ENCODE results near the gene PRAC1.

The PRAC1 gene

DNA sequence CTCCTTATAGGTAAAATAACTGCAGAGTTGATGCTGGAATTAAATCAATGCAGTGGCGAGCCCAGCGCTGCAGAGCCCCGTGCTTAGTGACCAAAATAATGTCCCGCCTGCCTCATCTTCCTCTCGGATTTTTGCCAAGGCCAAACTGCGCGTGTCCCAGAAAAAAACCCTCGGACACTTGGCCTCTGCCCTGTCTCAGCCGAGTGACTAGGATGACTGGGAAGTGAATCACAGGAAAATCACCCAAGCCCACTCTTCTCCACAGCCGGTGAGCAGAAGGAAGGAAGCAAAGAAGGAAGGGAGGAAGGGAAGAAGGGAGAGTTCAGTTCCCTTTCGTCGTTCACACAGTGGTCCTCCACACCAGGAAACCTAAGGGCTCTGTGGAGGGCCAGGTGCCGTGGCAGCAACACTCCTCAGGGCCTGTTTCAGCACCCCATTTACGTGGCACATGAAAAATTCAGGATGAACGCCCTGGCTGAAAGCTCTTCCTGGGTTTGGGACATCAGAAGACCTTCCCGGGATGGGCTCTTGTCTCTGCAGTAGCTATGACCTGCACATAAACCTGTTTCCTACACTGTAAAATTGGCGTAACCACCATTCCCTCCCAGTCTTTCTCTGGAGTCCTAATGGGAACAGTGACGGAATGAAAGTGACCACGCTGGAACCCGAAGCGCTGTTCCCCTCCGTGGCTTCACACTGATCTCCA, 31.6 kb upstream of the PRAC1 start:
- TF ChIP-seq TAF1 (IDR thresholded peaks at IDR 0.05; ENCODE audit: borderline replicate concordance, low read depth, low read length) = no peak
- no peak for TF ChIP-seq POLR2AphosphoS5 (IDR thresholded peaks at IDR 0.05; ENCODE audit: low read depth, low read length)
- no peak for TF ChIP-seq POLR2A (IDR thresholded peaks at IDR 0.05; ENCODE audit: low read depth, low read length)
- DNase-seq (ENCODE audit: insufficient read length) (no peak), FAIRE-seq (no peak)

DNA sequence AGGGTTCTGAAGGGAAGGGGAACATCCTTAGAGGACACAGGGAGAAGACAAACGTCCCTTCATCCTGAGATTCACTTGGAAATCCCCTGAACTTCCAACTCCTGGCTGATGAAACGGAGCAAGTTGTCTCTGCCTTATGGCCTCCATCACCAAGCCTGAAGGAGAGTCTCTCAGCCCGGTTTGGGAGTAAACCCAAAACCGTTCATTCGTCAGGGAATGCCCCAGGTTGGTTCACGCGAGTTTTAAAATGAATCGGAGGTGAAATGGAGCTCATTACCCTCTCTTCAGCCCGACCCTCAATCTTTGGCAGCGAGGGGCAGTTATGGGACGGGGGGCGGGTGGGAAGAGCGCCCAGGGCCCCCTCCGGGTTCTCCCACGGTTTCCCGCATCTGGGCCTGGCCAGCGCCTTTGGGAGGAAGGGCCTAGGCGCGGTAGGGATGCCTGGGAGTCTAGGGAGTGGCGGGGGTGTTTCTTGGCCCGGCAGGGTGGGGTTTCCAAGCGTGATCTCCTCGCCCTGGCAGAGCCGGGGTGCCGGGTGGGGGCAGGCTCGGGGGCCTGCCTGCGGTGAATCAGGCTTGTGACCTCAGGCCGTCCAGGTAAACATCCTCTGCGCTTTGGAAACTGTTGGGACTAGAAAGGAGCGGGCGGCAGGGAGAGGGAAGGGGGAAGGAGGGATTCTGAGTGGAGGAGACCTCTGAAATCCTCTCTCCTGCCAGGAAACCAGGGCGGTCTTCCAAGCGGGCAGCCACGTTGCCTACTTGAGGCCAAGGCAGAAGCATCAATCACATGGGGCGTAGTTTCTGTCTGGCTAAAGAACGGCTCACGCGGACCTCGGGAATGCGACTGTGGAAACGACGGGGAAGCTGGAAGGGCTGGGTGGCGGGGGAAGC, 30.3 kb upstream of the PRAC1 start:
- TF ChIP-seq POLR2AphosphoS5 (IDR thresholded peaks at IDR 0.05; ENCODE audit: low read depth, low read length) (no peak), TAF1 (IDR thresholded peaks at IDR 0.05; ENCODE audit: borderline replicate concordance, low read depth, low read length) (no peak), POLR2A (IDR thresholded peaks at IDR 0.05; ENCODE audit: low read depth, low read length) (no peak)
- FAIRE-seq (no peak), DNase-seq (ENCODE audit: insufficient read length) (no peak)

DNA sequence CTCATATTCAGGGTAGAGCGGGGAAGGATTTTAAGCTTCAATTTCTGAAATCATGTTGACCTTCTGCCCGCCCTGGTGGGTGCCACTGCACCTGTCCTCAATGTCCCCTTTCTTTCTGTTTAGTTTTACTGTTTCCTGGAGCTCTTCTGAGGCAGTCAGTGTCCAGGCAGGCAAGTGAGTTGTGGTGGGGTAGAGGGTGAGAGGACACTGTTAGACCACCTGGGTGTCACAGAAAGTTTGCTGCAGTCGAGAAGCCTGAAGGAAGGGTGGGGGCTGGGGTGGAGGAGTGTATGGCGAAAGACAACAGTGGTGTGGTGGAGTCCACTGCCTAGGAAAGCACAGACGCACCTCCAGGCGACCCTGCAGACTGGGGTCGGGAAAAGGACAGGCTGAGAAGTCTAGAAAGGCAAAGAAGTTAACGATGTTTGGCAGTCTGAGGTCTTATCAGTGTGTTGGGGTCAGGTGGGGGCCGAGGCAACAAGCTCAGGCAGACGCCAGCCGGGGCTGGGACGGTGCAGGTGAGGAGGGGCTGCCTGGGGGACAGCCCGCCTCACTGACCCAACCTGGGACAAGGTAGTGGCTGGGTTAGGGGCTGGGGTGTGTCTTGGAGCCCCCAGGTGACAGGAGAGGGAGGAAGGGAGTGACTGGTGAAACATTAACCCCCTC, 29.5 kb upstream of the PRAC1 start:
- no peak for TF ChIP-seq POLR2AphosphoS5 (IDR thresholded peaks at IDR 0.05; ENCODE audit: low read depth, low read length)
- FAIRE-seq = no peak
- no peak for DNase-seq (ENCODE audit: insufficient read length)

DNA sequence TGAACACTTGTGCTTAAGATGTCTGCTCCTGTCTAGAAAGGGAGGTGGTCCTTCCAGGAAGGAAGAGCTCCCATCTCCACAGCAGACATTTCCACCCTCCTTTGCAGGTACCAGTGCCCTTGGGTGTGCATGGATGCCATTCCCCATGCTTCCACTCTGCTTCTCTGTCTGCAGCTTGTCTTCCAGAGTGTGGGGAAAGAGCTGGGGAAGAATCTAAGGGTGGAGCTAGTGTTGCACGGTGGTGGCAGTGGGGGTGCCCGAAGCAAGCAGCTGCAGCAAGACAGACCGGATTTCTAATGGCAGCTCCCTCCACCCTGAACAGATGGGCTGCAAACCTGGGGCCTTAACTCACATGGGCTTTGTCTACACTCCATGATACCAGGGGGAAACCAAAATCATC, 28.9 kb upstream of the PRAC1 start:
- DNase-seq (ENCODE audit: insufficient read length) (no peak), FAIRE-seq (no peak)
- TF ChIP-seq TAF1 (IDR thresholded peaks at IDR 0.05; ENCODE audit: borderline replicate concordance, low read depth, low read length) = no peak
- no peak for TF ChIP-seq POLR2A (IDR thresholded peaks at IDR 0.05; ENCODE audit: low read depth, low read length)
- TF ChIP-seq POLR2AphosphoS5 (IDR thresholded peaks at IDR 0.05; ENCODE audit: low read depth, low read length) = no peak

DNA sequence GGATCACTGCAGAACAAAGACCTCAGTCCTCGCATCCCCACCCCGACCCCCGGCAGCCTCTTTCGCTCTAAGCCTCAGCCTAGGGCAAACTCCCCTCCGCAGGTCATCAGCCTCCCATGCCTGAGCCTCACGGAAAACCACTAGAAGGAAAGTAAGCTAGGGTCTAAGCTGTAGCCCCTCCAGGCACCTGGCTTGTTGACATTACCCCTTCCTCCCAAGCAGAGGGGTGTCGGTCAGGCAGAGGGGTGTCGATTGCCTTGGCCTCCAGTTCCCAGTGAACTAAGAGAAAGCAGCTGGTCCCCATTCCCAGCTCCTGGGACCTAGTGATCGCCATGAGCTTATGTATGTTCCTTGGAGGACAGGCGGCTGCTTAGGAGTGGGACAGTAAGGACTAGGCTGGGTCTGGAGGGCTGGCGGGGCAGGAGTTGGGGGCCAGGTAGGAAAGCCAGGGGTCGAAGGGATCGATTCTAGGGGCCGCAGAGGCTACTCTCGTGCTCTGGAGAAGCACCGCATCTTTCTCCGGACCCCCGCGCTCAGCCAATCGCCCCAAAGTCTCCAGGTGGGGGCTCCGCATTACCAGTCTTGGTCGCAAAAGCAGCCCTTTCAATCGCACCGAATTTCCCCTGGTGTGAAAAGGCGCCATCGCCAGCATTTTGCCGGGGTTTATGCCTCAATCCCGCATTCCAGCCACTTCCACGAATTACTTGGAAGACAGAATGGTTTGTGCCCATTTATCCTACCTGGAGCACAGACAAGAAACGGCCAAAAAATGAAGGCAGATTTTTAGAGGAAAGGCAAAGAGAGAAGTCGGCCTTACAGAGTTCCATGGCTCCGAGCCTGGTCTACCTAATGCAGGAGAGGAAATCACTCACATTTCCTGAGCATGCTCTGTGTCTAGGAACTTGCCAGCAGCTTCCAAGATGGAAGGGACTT, 27.6 kb upstream of the PRAC1 start:
- TF ChIP-seq POLR2AphosphoS5 (IDR thresholded peaks at IDR 0.05; ENCODE audit: low read depth, low read length) (no peak), POLR2A (IDR thresholded peaks at IDR 0.05; ENCODE audit: low read depth, low read length) (no peak), TAF1 (IDR thresholded peaks at IDR 0.05; ENCODE audit: borderline replicate concordance, low read depth, low read length) (no peak)
- DNase-seq (ENCODE audit: insufficient read length) (no peak), FAIRE-seq (no peak)

DNA sequence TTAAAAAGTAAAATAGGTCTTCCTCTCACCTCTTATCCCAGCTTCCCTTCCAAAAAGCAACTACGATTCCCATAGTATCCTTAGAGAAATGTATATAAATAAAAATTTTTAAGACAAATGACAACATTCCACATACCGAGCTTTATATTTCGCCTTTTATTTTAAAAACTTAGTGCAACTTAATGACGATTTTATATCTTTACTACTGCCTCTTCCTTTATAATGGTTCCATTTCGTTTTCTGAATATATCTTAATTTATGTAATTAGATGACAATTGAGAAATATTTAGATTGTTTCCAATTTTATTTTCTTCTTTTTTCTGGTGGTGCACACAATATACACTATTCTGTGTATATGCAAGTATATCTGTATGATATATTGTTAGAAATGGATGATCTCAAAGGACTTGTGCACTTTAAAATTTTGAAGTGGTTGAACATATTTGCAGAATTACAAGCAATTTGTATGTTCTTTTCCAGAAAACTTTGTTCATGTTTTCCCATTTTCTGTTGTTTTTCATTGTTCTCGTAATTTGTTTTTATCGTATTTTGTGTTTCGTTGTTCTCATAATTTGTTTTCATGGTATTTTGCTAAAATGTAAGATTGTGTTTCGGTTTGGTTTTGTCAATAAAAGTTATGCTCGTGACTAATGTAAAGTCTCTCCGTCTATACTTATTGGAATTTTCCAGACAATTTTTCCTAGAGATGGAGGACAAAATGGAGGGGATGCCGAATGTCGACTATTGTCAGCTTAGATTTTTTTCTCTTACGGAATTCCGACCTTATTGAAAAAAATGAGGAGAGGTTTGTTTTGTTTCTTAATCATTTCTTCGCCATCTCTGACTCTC, 26.6 kb upstream of the PRAC1 start:
- no peak for DNase-seq (ENCODE audit: insufficient read length)

DNA sequence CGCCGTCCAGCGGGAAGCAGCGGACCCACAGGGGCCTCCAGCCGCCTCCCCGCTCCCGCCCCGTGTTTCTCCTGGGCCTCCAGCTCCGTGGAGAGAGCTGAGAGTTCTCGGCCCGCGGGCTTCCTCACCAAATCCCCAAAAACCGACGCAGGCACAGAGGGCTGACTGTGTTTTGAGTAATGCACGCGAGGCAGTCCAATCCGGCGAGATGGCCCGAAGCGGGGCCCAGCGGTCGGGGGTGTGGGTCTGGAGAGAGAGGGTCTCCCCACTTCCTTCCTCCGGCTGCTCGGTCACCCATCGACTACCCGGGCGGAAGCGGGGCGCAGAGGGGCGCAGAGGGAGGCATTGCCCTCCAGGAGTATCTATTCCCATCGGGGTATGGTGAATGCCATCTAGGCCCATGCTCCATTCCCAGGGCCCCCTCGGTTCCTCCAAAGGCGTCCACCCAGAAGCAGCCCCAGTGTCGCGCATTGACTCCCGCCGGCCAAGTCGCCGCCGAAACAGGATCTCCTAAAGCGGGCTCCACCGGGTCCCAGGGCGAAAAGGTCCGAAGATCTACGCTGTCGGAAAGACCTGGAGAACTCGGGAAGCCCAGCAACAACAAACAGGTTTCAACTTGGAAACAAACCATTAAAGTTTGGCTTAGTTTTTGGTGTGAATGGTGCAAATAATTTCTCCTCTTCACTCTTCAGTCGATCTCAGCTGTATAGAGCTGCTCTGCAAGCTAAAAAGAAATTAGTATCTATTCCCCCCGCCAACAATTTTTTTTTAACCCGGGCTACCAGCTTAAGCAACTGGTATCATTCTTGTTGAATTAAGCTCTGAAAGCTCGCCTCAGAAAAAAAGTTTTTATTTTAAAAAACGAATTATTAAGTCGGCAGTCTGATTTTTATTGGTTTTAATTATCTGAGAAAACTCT, 25.4 kb upstream of the PRAC1 start:
- no peak for FAIRE-seq
- DNase-seq (ENCODE audit: insufficient read length) = no peak
- TF ChIP-seq POLR2A (IDR thresholded peaks at IDR 0.05; ENCODE audit: low read depth, low read length) (no peak), POLR2AphosphoS5 (IDR thresholded peaks at IDR 0.05; ENCODE audit: low read depth, low read length) (no peak), TAF1 (IDR thresholded peaks at IDR 0.05; ENCODE audit: borderline replicate concordance, low read depth, low read length) (no peak)

More for the DNA sequence above, 26.6 kb upstream of the PRAC1 start:
- FAIRE-seq = no peak
- no peak for TF ChIP-seq TAF1 (IDR thresholded peaks at IDR 0.05; ENCODE audit: borderline replicate concordance, low read depth, low read length)
- no peak for TF ChIP-seq POLR2AphosphoS5 (IDR thresholded peaks at IDR 0.05; ENCODE audit: low read depth, low read length)
- TF ChIP-seq POLR2A (IDR thresholded peaks at IDR 0.05; ENCODE audit: low read depth, low read length) = no peak

DNA sequence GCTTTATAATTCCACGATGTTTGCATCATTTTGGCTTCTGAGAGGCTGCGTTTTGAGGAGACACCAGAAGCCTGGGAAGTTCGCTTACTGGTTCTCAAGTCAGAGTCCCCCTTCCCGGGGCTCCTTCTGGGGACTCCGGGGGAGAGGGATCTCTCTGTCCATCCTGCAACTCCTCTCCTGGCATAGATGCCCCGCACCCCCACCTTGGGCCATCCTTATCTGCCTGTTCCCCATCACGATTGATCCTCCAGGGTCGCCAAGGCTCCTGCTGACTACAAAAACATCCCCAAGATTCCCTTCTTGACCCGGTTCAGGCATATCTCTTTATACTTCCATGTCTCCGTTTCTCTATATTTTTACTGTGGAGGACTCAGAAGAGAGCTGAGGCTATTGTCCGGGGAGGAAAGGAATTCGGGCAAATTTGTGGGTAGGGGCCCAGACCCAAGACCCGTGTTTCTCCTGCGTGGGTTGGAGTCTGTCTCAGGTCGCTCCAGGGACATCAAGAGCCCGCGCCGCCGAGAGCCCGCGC, 24.7 kb upstream of the PRAC1 start:
- no peak for FAIRE-seq
- no peak for DNase-seq (ENCODE audit: insufficient read length)
- TF ChIP-seq TAF1 (IDR thresholded peaks at IDR 0.05; ENCODE audit: borderline replicate concordance, low read depth, low read length) (no peak), POLR2A (IDR thresholded peaks at IDR 0.05; ENCODE audit: low read depth, low read length) (no peak), POLR2AphosphoS5 (IDR thresholded peaks at IDR 0.05; ENCODE audit: low read depth, low read length) (no peak)

Measured in GM12892 (cell line).